HK-2 (cell line): ENCODE data around the gene GUCY1B1.

ENCODE experiments used
- DNase-seq: peaks from one replicate; pipeline ENCODE4 v3.0.0-alpha.2; 2018; ENCODE audit not compliant: unreplicated experiment

GUCY1B1 gene

DNA sequence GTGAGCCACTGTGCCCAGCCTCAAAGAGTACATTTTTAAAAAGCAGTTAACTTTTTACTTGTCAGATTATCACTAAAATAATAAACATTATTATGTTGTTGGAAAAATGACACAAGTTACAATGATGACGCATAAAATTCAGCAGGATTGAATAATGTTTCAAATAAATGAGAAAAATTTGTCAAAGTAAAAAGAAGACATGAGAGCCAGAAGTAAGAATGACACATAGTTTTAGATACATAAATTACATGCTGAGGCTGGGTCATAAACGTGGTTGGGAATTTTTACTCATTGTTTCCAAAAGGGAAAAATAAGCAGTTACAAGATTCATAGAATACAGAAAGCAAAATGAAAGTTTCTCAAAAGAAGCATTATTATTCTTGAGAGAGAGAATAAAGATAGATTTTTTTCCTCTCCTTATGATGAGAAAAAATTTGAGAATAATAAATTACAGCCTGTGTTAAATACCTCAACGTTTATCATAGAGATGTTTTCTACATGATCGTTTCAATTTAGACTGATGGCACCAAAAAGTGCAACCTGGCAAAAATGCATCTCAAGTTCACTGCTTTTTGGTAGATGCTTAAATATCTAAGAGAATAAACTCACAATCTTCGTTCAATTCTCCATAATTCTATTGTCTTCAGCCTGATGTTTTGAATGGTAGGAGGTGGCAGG is 40.4 kb downstream of the GUCY1B1 start:
- no peak for DNase-seq

DNA sequence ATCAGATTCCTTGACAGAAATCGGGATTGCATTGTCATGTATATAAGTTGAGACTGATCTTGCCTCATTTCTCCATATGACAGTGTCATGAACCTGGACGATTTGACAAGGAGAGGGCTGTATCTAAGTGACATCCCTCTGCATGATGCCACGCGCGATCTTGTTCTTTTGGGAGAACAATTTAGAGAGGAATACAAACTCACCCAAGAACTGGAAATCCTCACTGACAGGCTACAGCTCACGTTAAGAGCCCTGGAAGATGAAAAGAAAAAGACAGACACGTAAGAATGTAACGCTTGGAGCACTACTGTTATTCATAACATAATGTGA is 40.9 kb downstream of the GUCY1B1 start:
- no peak for DNase-seq

DNA sequence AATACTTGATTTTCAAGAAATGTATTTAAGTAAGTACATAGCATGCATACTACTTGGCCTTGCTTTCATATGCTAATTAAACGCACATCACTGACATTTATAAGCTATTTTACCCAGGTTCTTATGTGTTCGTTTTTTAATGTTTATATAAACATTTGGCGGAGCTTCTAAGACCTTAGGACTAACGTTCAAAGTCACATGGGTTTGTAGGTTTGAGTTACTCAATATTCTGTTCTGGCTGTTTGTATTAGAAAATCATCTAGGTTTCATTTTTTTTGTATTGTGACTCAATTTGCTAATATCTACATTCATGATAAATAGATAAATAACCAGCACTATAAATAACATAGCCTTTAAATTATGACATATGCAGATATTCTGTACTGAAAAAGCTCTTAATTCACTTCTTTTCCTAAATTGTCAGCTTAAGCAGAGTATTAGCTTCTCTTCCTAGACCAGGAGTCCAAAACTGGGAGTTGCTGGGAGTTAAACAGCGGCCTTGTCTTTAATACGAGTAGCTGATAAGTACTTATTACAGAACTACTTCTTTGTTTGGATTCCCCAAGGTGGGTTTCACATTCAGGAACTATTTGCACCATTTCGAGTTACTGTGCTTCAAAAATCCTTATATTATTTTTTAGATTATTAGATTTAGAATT is 42.0 kb downstream of the GUCY1B1 start:
- DNase-seq: no peak

DNA sequence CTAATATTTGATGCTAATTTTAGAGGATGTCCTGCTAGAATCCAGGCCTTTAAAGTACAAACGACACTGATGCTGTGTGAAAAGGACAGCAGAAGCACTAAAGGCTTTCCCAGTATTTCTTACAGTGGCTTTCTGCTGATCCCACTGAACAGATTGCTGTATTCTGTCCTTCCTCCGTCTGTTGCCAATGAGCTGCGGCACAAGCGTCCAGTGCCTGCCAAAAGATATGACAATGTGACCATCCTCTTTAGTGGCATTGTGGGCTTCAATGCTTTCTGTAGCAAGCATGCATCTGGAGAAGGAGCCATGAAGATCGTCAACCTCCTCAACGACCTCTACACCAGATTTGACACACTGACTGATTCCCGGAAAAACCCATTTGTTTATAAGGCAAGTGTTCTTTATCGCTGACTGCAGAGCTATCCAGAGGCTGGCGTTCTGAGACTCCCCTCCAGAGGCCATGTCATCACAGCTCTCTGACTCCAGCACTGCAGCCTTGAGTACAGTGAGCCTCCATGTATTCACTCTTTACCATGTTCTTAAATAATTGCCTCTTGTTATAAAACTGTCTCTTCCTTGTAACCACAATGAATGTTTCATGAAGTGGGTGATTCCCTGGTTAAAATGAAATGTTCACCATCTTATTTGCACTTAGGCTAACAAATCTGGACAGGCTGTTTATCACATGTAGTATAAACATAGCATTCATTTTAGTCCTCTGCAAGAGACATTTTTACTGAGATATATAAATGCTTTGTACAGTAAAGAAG is 43.6 kb downstream of the GUCY1B1 start:
- no peak for DNase-seq

DNA sequence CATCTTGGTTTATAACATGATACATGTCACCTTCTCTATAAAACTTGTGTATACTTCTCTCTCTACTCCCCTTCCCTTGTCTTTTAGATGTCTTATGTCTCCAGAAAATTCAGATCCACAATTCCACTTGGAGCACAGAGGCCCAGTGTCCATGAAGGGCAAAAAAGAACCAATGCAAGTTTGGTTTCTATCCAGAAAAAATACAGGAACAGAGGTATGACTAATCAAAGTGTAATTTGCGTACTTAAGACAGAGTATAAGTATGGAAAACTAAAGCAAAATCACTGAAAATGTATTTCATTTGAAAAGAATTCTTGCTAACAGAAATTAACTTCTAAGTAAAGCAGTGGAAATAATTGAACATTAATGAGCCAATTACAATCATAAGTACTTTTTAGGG is 46.2 kb downstream of the GUCY1B1 start:
- no peak for DNase-seq

DNA sequence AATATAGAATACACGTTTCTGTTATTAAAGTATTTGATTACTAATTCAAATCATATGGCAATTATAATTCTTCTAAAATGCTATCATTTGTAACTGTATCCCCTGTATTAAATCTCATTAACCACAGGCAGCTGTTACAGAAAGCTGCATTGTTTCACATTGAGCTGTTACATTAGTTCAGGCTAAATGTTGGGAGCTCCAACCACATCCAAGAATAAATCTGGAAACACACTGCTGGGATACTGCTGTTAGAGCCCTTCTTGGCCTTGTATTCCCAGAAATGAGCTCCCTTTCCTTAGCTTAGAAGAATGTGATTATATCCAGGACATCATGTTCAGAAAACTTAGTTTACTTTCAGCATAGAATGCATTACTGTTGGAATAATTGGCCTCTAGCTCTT is 48.2 kb downstream of the GUCY1B1 start:
- no peak for DNase-seq

DNA sequence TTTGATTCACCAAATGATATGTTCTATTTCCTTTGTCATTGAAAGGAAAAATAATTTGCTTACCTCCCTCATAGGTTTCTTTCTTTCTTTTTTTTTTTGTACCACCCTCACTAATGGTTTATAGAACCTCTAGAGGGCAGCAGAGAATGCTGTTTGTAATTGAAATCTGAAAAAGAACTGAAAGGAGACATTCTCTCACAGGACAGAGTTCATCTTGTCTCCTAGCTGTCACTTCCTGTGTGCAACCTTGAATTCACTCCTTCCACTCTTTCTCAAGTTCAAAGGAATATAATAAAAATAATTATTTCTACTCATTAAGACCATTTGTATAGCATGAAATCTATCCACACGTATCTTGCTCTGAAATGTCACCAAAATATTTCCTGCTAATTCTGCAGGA is 51.0 kb downstream of the GUCY1B1 start:
- DNase-seq: no peak

DNA sequence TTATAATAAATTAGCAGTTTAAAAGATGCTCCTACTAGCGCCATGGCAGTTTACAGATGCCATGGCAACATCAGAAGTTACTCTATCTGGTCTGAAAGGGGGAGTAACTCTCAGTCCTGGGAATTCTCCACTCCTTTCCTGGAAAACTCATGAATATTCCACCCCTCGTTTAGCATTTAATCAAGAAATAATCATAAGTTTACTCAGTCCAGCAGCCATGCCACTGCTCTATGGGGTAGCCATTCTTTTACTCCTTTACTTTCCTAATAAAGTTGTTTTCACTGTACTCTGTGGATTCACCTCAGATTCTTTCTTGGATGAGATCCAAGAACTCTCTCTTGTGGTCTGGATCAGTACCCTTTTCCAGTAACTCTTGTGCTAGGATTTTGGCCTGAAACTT is 52.3 kb downstream of the GUCY1B1 start:
- DNase-seq: no peak

DNA sequence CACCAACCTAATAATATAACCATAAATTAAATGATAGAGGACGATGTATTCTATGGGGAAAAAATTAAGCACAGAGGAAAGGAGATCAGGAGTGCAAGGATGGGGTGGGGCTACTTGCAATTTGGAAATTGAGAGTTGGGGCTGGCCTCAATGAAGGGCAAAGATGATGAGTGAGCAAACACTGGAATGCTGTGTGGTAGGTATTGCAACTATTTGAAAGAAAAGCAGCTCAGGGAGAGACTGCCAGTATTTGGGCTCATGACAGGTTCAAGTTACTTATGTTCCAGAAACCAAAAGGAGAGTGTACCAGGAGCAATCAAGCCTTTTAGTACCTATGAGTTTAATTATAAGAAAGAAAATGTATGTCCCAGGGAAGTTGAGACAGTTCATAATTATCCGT is 59.8 kb downstream of the GUCY1B1 start:
- no peak for DNase-seq

DNA sequence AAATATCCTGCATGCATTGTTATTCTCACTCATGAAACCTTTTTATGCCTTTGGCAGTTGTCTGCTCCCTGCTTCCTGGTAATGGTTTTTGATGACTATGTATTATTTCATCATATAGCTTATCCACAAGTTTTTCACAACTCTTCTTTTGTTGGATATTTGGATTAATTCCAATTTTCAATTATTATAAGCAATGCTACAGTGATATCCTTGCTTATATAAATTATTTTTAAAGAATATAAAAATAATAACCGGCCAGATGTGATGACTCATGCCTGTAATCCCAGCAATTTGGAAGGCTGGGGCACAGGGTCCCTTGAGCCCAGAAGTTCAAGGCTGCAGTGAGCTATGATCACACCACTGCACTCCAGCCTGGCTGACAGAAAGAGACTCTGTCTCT is 60.2 kb downstream of the GUCY1B1 start:
- DNase-seq: no peak

DNA sequence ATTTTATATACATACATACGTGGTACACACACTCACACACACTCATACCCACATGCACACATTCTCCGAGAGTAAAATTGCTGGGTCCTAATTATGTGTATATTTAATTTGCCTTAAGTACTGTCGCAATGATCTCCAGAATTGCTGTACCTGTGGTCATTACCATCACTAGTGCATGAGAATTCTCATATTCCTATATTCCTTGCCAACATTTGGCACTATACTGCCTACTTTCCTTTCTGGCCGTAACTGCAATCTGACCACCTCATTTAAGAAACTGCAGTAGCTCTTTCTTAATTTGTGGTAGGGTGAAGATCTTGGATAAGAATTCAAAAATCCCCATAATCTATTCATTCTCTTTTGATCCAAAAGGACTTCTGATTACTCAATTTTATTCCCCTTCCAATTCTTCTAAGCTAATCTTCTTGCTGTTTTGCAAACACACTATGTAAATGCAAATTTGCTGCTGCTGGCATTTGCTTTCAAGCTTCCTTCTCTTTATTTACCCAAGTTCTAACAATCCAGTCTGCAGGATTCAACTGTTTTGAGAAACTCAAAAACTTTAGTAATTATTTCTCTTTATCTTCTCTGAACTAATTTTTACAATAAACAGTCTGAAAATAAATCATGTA is 62.2 kb downstream of the GUCY1B1 start:
- DNase-seq: no peak

DNA sequence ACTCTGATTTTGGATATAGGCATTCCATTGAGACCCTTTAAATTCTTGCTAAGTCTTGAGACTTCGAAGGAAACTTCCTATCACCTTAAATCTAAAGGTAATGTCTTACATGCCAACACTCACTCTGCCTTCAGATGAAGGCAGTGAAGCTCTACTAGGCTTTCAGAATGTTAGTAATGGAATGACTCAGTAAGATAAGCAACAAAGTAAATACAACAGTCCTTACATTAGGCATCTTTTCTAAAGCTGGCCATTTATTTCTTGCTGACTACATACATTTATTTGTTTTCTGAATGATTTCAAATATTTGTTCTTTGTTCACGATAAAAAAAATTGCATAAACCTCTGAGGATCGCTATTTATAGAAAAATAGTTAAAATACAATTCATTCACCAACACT is 63.8 kb downstream of the GUCY1B1 start:
- no peak for DNase-seq

DNA sequence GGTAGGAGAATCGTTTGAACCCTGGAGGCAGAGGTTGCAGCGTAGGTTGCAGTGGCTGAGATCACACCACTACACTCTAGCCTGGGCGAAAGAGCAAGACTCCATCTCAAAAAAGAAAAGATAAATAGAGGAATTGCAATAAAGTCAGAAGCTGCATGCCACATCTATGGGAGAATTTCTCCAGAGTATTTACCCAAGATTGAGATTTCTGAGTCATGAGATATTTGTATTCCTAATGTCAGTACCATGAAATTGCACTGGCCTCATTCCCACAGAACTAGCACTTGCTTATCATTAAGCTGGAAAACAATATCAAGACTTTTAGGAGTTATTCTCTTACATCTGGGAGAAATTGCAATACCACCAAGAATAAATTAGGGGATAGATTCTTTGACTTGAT is 69.8 kb downstream of the GUCY1B1 start:
- DNase-seq: no peak

DNA sequence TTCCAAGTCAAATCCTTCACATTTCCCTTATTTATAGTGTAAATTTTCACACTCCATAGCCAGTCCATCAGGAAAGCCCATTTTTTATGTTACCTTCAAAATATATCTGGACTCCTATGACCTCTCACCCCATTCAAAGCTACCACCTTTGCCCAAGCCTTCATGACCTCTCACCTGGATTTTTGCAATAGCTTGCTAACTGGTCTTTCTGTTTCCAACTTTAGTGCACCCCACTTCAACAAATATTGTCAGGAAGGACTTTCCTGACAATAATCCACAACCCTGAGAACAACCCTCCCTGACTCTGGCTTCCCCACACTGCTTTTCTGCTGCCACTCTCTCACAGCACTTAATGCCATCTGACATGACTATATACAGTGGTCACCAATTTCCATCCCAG is 73.8 kb downstream of the GUCY1B1 start:
- no peak for DNase-seq

DNA sequence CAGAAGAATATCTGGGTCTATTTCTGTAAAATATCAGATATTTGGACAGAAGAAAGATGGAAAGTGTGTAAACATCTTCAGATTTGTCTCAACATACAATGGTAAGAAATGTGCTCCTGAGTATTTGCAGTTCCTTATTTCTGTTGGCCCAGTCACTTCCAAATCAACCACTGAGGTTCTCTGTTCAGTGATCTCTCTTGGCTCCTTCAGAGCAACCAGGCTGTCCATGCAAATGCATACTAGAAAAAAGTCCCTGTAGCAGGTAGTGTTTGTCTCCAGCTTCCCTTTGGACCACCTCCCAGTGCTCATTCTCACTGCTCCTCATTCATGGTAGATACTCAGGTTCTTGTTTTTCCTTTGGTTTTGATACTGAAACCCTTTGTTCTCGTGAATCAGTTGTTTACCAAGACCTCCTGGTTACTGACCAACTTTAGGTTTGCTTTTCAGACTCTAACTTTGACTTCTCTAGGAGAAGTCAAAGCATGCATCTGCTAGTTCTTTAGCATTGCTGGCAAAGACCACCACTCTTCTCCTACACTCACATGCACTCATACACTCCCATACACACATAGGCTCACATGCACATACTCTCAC is 78.5 kb downstream of the GUCY1B1 start:
- DNase-seq: no peak

DNA sequence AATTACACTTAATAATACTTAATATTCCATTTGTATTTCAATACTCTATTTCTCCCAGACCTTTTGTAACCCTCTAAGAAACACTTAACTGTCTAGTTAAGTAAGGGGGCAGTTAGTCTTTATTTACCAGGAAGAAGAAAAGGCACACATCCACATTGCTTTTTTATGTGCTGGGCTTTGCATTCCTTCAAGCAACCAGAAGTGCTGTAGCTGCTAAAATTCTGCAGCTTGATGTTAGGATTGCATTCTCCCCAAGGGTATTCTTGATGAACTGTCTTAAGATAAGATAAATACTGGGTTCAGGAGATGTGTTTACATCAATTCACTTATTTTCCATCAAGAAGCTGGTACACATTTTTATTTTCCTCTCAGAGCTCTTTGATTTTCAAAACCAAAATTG is 83.3 kb downstream of the GUCY1B1 start:
- DNase-seq: no peak

DNA sequence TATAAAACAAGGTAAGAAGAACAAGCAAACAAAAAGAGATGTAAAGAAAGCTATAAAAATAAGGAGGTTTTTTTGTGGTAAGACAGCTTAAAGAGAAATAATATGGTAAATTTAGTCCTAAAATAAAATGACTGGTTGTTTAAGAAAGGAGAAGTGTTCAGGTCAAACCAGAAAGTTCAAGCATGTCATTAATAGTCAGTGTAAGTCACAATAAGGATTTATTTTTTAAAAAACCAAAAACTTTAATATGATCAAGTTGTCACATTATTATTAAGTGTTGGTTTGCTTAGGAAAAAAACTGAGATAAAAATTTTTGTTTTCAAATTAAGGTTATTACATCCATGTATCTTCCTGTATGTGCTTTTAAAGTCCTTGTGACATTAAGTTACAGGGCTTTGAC is 88.1 kb downstream of the GUCY1B1 start:
- DNase-seq: no peak

DNA sequence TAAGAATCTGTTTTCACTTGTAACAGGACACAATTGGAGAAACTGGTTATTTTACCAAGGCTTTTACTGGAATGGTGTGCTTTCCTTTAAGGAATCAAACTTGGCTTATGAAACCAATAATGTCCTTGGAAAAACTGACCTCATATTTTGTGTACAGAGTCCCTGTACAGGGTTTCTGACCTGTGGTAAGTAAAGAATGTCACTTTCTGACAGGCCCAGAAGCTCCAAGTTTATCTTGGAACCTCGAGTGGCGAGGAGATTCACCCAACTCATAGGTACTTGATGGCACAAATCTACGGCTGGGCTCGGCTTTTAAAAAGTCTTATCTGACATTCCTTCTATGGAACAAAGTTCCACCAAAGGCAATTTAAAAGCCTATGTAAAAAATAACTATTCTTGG is 90.2 kb downstream of the GUCY1B1 start:
- no peak for DNase-seq

DNA sequence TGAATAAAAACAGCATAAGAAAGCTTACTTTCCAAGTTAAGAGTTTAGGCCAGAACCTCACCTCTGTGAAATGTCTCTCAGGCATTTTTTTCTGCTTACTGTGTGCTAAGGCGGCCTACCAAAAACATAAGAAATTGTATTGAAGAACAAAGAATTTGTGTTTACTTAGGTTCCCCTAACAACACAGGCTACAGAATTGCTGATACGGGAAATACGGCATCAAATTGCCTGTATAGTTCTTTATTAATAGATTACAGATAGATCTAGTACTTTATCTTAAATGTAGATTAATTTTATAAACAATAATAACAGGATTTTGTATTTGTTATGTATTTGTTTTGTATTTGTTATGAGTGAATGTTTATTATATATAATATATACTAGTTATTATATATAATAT is 94.4 kb downstream of the GUCY1B1 start:
- DNase-seq: no peak

DNA sequence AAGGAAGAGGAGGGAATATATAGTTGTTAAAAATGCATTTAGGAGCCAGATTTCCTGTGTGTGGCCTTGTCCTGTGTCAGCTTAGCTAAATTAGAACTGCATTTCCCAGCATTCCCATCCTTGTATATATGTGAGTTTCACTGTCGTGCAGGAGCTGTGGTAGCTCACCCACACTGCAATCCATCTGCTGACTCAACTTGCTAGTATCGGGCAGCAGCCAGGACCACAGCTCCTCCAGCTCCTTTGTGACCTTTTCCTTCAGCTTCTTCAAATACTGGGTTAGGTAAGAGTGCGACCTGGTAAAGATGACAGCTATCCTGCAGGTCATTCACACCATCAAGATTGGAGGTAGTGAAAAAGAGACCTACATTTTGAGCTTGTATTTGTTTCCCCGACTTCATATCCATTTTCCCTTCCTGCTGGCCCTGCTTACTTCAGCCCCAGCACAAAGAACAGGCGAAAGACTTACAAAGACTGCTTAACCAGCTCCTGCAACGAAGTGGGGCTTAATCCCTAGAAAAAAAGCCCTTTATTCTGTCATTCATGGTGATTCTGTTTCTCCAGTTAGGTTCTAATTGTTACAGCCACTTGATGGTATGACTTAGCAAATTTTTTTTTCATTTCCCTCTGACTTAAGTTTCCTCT is 95.9 kb downstream of the GUCY1B1 start:
- DNase-seq: no peak

DNA sequence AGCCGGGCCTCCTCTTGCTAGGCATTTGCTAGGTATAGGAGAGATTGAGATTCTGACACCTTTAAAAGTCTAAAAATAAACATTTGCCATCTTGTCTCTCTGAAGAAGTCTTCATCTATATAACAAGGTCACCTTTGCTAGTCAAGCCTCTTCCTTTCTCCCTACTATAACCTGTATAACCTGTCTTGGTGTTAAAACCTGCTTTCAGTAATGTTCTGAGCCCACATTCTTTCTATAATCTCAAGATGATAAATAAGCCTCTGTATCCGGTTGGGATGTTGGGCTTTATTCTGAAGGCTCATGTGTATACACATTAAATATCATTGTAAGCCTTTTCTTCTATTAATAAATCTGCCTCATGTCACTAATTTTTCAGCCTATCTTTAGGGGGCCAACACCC is 97.1 kb downstream of the GUCY1B1 start:
- DNase-seq: no peak
